SK-N-SH treated with all-trans-retinoic acid at 6 μM for 48 hours (cell line): ENCODE results near the gene MYCBPAP.

Experiments used
- ATAC-seq: fragments of 200-7000 bp; cut with Tn5 transposase; 3 replicates; pipeline ENCODE4 v1.9.1; 2020; ENCODE audit warnings: mild to moderate bottlenecking, moderate library complexity
- ARNTL ChIP-seq: fragments of 450-650 bp; formaldehyde crosslinking; IDR thresholded peaks from 2 replicates; pipeline ENCODE4 v1.5.0; 2020; ENCODE audit warnings: low read depth, mild to moderate bottlenecking, moderate library complexity, borderline replicate concordance
- BACH2 ChIP-seq: fragments of 250-450 bp; sonication (Bioruptor Pico); IDR thresholded peaks from 2 replicates; pipeline ENCODE4 v1.9.0; 2021; ENCODE audit warnings: mild to moderate bottlenecking, borderline replicate concordance
- ESRRG ChIP-seq: fragments of 250-450 bp; sonication (Bioruptor Pico); IDR thresholded peaks from 2 replicates; pipeline ENCODE4 v1.6.1; 2021; ENCODE audit warnings: mild to moderate bottlenecking
- GLIS3 ChIP-seq: fragments of 250-450 bp; sonication (Bioruptor Pico); IDR thresholded peaks from 2 replicates; pipeline ENCODE4 v1.5.0; 2020; ENCODE audit warnings: mild to moderate bottlenecking, moderate library complexity
- ISL1 ChIP-seq: fragments of 250-450 bp; sonication (Bioruptor Pico); IDR thresholded peaks from 2 replicates; pipeline ENCODE4 v2.1.2; 2022; ENCODE audit warnings: mild to moderate bottlenecking, moderate library complexity
- POU6F1 ChIP-seq: fragments of 250-450 bp; sonication (Bioruptor Pico); IDR thresholded peaks from 2 replicates; pipeline ENCODE4 v1.8.0; 2021; ENCODE audit warnings: low read depth, mild to moderate bottlenecking, moderate library complexity, borderline replicate concordance
- PPARA ChIP-seq: fragments of 250-450 bp; sonication (Bioruptor Pico); IDR thresholded peaks from 2 replicates; pipeline ENCODE4 v1.5.0; 2020; ENCODE audit warnings: mild to moderate bottlenecking, borderline replicate concordance
- SNAI2 ChIP-seq: fragments of 250-450 bp; sonication (Bioruptor Pico); IDR thresholded peaks from 2 replicates; pipeline ENCODE4 v1.5.0; 2020; ENCODE audit warnings: mild to moderate bottlenecking, moderate library complexity
- TCF4 ChIP-seq: fragments of 250-450 bp; sonication (Bioruptor Pico); IDR thresholded peaks from 2 replicates; pipeline ENCODE4 v1.8.0; 2021; ENCODE audit warnings: mild to moderate bottlenecking, moderate library complexity, borderline replicate concordance
- TOX ChIP-seq: fragments of 250-450 bp; sonication (Bioruptor Pico); IDR thresholded peaks from 2 replicates; pipeline ENCODE4 v1.8.0; 2021; ENCODE audit warnings: mild to moderate bottlenecking, moderate library complexity, borderline replicate concordance
- TSHZ2 ChIP-seq: fragments of 250-450 bp; sonication (Bioruptor Pico); IDR thresholded peaks from 2 replicates; pipeline ENCODE4 v1.5.0; 2020; ENCODE audit warnings: mild to moderate bottlenecking, moderate library complexity
- ZC3H10 ChIP-seq: fragments of 250-450 bp; sonication (Bioruptor Pico); IDR thresholded peaks from 2 replicates; pipeline ENCODE4 v1.5.1; 2021; ENCODE audit warnings: mild to moderate bottlenecking, moderate library complexity
- ZFP3 ChIP-seq: fragments of 250-450 bp; sonication (Bioruptor Pico); IDR thresholded peaks from 2 replicates; pipeline ENCODE4 v1.5.0; 2020; ENCODE audit warnings: mild to moderate bottlenecking, moderate library complexity
- ZFP30 ChIP-seq: fragments of 450-650 bp; formaldehyde crosslinking; IDR thresholded peaks from 2 replicates; pipeline ENCODE4 v1.5.0; 2022; ENCODE audit warnings: mild to moderate bottlenecking, moderate library complexity
- ZNF565 ChIP-seq: fragments of 450-650 bp; formaldehyde crosslinking; conservative IDR thresholded peaks from 2 replicates; pipeline ENCODE4 v1.5.0; 2020; ENCODE audit warnings: low read depth, mild to moderate bottlenecking, moderate library complexity
- ZNF70 ChIP-seq: fragments of 450-650 bp; formaldehyde crosslinking; IDR thresholded peaks from 2 replicates; pipeline ENCODE4 v1.5.0; 2020; ENCODE audit warnings: mild to moderate bottlenecking, moderate library complexity
- TF ChIP-seq, protein P1 (sequence below): fragments of 250-450 bp; sonication (Bioruptor Pico); IDR thresholded peaks from 2 replicates; pipeline ENCODE4 v1.5.1; 2021; ENCODE audit warnings: mild to moderate bottlenecking, moderate library complexity
- TF ChIP-seq, protein P2 (sequence below): fragments of 250-450 bp; sonication (Bioruptor Pico); IDR thresholded peaks from 2 replicates; pipeline ENCODE4 v1.8.0; 2020; ENCODE audit warnings: mild to moderate bottlenecking, moderate library complexity, borderline replicate concordance

The MYCBPAP gene

GRCh38 chr17:50545311-50545710 is 37.1 kb downstream of the MYCBPAP start:
- no peak for TF ChIP-seq ESRRG (CRISPR knock-in tag)
- no peak for TF ChIP-seq ZFP3
- no peak for TF ChIP-seq POU6F1 (CRISPR knock-in tag)
- TF ChIP-seq ISL1 (CRISPR knock-in tag), result no peak
- ATAC-seq, result no peak

DNA sequence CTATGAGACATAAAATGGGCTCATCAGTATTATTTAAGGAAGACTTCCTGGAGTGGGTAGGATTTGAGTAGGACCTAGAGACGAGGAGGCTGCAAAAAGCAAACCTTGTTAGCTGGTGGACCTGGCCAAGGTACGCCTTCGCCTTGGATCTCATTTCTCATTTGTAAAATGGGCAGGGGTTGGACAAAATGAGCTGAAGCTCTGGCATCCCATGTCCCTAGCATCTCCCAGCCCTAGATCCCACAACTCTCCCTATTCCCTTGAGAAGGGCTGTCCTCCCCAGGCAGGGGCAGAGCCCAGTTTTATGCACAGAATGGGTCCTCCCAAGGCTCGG is 38.4 kb downstream of the MYCBPAP start:
- ATAC-seq, result no peak
- TF ChIP-seq PPARA (CRISPR knock-in tag) (no peak), TOX (CRISPR knock-in tag) (no peak), TCF4 (CRISPR knock-in tag) (no peak), ZFP30 (CRISPR knock-in tag) (no peak), ZNF70 (no peak), ZFP3 (no peak), TSHZ2 (no peak), ZC3H10 (CRISPR knock-in tag) (no peak)

- ATAC-seq, result peak; percentile 92
- TF ChIP-seq ZNF565 (CRISPR knock-in tag) (no peak), ARNTL (CRISPR knock-in tag) (no peak), ZFP30 (CRISPR knock-in tag) (no peak), ZC3H10 (CRISPR knock-in tag) (no peak), ZFP3 (peak; percentile 40), TSHZ2 (peak; percentile 72), SNAI2 (CRISPR knock-in tag) (peak; percentile 28; the same call in 1 of the 2 replicates)
- TF ChIP-seq, protein P1, sequence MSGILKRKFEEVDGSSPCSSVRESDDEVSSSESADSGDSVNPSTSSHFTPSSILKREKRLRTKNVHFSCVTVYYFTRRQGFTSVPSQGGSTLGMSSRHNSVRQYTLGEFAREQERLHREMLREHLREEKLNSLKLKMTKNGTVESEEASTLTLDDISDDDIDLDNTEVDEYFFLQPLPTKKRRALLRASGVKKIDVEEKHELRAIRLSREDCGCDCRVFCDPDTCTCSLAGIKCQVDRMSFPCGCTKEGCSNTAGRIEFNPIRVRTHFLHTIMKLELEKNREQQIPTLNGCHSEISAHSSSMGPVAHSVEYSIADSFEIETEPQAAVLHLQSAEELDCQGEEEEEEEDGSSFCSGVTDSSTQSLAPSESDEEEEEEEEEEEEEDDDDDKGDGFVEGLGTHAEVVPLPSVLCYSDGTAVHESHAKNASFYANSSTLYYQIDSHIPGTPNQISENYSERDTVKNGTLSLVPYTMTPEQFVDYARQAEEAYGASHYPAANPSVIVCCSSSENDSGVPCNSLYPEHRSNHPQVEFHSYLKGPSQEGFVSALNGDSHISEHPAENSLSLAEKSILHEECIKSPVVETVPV (CRISPR knock-in tag), result no peak
These were observed 38.9 kb downstream of the MYCBPAP start, which contains the start of gene SPATA20 for GRCh38 chr17:50547035-50547735. Gene SPATA20, plus strand, starts transcription at chr17:50547174. Its CDS starts 35 bp downstream, at chr17:50547209.

DNA sequence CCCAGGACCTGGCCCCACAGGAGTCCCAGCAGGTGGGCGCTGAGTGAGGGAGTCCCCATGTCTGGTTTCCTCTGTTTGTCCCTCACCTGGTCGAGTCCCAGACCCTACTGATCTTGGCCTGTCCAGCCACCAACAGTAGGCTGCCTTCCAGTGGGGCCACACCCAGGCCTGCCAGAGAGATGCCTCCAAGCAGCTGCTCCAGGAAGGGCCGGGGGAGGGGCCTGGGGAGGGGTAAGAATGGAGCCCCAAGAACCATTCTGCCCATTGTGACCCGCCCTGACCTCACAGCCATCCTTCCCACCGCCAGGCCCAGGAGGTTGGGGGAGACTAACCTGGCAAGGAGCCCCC is 39.5 kb downstream of the MYCBPAP start:
- no peak for ATAC-seq
- TF ChIP-seq BACH2 (CRISPR knock-in tag) (no peak), ISL1 (CRISPR knock-in tag) (no peak), ZNF565 (CRISPR knock-in tag) (no peak), ARNTL (CRISPR knock-in tag) (no peak), GLIS3 (CRISPR knock-in tag) (no peak)
- TF ChIP-seq, protein P2, sequence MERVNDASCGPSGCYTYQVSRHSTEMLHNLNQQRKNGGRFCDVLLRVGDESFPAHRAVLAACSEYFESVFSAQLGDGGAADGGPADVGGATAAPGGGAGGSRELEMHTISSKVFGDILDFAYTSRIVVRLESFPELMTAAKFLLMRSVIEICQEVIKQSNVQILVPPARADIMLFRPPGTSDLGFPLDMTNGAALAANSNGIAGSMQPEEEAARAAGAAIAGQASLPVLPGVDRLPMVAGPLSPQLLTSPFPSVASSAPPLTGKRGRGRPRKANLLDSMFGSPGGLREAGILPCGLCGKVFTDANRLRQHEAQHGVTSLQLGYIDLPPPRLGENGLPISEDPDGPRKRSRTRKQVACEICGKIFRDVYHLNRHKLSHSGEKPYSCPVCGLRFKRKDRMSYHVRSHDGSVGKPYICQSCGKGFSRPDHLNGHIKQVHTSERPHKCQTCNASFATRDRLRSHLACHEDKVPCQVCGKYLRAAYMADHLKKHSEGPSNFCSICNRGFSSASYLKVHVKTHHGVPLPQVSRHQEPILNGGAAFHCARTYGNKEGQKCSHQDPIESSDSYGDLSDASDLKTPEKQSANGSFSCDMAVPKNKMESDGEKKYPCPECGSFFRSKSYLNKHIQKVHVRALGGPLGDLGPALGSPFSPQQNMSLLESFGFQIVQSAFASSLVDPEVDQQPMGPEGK (CRISPR knock-in tag), result no peak
- TF ChIP-seq, all 23 proteins: peak for 0
